HG02981 (cell line): ENCODE data around the gene CBX3.
"Not testable (repeated sequence)": the region's sequence is repeated elsewhere in the genome, so short reads cannot be mapped to it uniquely, and the experiment has no call there.

Source experiments
- ATAC-seq: cut with Tn5 transposase; IDR thresholded peaks from one replicate; pipeline ENCODE4 v1.9.1; 2021; ENCODE audit warnings: mild to moderate bottlenecking, moderate library complexity; ENCODE audit not compliant: unreplicated experiment

CBX3 gene

DNA sequence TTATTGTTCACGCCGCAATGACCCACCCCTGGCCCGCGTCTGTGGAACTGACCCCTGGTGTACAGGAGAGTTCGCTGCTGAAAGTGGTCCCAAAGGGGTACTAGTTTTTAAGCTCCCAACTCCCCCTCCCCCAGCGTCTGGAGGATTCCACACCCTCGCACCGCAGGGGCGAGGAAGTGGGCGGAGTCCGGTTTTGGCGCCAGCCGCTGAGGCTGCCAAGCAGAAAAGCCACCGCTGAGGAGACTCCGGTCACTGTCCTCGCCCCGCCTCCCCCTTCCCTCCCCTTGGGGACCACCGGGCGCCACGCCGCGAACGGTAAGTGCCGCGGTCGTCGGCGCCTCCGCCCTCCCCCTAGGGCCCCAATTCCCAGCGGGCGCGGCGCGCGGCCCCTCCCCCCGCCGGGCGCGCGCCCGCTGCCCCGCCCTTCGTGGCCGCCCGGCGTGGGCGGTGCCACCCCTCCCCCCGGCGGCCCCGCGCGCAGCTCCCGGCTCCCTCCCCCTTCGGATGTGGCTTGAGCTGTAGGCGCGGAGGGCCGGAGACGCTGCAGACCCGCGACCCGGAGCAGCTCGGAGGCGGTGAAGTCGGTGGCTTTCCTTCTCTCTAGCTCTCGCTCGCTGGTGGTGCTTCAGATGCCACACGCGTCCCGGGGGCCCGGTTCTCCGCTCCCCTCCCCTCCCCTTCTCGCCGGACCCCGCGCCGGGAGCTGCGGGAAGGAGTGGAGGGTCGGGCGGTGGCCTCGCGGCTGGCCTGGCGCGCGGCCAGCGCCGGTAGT lies at the start of gene CBX3:
CBX3 (plus strand) TSS at position 499 of the 772 bp plus-strand sequence. CDS start 1,254 bp downstream, outside the sequence.
- peak; percentile 37 for ATAC-seq

DNA sequence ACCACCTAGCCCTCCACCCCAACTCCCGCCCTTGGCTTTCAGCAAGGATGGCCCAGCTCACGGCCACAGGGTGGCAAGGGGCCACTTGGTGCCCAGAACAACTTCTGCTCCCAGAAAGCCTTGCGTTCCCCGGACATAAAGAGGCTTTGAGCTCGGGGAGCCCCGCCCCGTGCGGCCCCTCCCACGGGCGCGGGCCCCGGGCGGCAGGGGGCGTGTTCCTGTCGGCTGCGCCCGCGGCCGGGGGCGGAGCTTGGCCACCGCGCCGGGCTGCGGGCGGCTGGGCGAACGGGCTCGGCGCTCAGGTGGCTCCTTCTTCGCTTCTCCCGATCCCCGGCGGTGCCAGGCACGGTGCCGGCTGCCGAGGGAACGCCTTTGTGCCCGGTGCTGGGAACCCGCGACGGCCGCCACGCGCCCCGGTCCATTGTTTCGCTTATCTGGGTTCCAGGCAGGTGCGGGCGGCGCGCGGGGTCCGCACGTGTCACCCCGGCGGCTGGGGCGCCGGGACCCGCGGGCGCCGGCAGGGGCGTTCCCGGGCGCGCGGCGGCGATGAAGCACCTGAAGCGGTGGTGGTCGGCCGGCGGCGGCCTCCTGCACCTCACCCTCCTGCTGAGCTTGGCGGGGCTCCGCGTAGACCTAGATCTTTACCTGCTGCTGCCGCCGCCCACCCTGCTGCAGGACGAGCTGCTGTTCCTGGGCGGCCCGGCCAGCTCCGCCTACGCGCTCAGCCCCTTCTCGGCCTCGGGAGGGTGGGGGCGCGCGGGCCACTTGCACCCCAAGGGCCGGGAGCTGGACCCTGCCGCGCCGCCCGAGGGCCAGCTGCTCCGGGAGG lies 49.4 kb upstream of the CBX3 start, which contains the start of gene NFE2L3:
NFE2L3 (plus strand) TSS at position 246 of the 829 bp plus-strand sequence; CDS start at position 547, 301 bp downstream.
- ATAC-seq: peak; percentile 70

DNA sequence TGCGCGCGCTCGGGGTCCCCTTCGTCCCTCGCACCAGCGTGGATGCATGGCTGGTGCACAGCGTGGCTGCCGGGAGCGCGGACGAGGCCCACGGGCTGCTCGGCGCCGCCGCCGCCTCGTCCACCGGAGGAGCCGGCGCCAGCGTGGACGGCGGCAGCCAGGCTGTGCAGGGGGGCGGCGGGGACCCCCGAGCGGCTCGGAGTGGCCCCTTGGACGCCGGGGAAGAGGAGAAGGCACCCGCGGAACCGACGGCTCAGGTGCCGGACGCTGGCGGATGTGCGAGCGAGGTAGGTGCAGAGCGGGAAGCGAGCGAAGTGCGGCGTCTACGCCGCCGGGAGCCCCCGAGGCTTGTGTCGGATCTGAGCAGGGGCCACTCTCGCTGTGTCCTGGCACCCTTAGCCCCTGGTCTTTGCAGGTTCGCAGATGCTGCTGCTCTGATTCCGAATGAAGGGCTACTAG lies 48.7 kb upstream of the CBX3 start:
- peak; percentile 17 for ATAC-seq

DNA sequence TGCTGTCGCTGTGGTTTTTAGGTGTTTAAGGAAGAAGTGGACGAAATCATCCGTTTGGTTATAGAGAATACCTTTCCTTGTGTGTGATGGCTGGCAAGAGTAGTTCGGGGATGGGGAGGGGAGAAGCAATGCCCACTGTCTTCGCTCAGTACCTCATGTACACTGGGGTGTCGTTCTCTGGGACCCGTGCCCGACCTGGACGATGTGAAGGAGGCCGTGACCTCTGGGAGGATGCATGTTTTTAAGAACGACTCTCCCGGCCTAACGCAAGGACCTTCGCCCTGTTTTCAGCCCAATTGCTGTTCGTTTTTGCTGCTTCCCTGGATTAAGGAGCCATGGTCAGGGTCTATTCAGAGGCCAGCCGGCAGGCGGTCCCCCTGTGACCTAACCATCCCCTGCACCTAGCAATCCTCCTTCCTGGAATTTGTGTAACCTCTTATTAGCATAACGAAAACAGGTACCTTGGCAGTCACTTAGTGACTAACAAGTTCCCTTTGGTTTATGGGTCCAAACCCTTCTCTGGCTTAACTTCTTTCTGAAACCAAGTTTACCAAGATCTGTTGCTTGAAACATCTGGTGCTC lies 48.2 kb upstream of the CBX3 start:
- no peak for ATAC-seq

- no peak for ATAC-seq
Measured at GRCh38 chr7:26153823-26154783, 47.4 kb upstream of the CBX3 start.

DNA sequence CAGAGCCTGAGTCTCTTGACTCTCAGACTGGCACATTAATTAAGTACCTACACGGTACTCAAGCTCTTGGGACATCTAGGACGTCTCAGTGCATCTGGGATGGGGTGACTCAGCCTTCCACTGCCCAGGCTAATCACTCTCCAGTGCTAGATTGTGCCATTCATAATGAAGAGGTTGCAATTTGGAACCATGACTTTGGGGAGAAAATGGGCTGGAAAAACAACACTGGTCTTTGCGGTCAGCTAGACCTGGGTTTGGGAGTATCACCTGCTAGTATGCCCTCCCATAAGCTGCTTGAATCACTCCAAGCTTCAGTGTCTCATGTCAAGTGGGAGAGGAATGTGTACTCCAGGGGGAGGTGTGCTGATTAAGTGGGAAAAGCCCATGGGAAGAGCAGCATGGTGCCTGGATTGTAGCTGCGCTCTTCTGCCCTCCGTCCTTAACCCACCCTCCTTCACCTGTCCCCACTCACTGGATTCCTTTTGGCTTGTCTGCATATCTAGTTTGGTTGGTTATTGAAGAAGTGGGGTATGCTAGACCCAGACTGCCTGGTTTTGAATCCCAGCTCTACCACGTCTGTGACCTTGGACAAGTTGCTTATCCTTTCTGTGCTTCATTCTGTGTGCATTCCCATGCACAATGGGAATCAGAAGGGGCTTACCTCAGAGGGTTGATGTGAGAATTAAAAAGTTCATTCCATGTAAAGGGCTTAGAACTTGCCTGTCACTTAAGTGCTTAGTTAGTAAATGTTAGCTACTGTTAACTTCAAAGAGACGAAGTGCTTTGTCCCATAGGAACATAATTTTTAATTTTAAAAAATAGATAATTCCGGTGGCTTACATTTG lies 45.8 kb upstream of the CBX3 start:
- no peak for ATAC-seq

DNA sequence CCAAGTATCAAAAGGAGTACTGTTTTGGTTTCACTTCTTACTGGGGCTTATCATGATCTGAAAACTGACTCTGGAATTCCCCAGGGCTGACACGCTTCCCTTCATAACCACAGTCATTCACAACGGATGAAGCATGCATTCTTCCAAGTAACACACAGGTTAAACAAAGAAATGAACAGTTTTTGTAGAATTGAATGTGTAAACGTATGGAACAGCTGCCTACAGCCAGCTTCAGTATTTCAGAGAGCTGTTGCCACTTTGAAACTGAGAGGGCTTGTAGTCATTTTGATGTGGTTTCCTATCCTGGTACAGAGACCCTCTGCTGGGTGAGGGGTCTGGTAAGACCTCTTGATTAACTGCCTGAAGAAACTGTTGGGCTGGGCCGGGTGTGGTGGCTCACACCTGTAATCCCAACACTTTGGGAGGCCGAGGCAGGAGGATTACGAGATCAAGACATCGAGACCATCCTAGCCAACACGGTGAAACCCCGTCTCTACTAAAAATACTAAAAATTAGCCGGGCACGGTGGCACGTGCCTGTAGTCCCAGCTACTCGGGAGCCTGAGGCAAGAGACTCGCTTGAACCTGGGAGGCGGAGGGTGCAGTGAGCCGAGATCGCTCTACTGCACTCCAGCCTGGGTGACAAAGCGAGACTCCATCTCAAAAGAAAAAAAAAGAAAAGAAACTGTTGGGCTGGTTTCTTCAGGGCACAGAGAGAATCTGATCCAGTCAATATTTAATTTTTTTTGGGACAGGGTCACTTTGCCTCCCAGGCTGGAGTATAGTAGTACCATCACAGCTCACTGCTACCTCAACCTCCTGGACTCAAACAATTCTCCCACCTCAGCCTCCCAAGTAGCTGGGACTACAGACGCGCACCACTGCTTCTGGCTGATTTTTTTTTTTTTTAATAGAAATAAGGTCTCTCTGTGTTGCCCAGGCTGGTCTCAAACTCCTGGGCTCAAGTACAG lies 44.8 kb upstream of the CBX3 start:
- ATAC-seq: no peak

DNA sequence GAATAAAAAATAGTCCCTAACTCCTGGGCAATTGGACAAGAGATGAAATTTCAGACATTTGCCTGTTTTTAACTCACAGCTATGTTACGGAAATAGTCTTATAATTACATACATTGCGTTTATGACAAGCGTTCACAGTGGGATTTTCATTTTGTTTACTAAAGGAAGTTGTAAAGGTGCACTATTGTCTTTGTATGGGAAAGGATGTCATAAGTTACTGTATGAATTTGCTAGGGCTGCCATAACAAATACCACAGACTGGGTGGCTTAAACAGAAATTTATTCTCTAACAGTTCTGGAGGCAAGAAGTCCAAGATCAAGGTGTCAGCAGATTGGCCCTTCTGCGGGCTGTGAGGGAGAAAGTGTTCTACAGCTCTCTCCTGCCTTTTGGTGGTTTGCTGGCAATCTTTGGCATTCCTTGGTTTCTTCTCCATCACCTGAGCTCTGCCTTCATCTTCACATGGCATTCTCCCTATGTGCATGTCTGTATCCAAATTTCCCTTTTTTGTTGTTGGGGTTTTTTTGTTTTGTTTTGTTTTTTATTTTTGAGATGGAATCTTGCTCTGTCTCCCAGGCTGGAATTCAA lies 43.9 kb upstream of the CBX3 start:
- ATAC-seq: no peak

- ATAC-seq: no peak
Measured at GRCh38 chr7:26159243-26159642, 42.3 kb upstream of the CBX3 start.

DNA sequence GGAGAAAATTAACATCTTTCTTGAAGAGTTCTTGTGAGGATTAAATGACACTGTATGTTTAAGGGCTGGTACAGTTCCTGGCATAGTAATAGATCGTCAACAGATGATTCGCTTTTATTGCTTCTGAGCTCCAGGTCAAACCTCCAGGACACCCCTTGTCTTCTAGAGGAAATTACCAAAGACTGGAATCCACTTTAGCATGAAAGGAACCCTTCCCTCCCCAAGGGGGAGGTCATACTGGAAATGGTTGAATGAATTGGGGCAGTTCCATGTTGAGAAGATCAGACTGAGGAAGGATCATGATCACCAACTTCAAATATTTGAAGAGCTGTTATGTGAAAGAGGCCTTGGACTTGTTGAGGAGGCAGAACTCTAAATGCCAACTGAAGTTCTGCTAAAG lies 40.6 kb upstream of the CBX3 start:
- no peak for ATAC-seq

GRCh38 chr7:26162431-26162830 lies 39.1 kb upstream of the CBX3 start:
- ATAC-seq: no peak

GRCh38 chr7:26163804-26164203 lies 37.7 kb upstream of the CBX3 start:
- not testable (repeated sequence) for ATAC-seq

DNA sequence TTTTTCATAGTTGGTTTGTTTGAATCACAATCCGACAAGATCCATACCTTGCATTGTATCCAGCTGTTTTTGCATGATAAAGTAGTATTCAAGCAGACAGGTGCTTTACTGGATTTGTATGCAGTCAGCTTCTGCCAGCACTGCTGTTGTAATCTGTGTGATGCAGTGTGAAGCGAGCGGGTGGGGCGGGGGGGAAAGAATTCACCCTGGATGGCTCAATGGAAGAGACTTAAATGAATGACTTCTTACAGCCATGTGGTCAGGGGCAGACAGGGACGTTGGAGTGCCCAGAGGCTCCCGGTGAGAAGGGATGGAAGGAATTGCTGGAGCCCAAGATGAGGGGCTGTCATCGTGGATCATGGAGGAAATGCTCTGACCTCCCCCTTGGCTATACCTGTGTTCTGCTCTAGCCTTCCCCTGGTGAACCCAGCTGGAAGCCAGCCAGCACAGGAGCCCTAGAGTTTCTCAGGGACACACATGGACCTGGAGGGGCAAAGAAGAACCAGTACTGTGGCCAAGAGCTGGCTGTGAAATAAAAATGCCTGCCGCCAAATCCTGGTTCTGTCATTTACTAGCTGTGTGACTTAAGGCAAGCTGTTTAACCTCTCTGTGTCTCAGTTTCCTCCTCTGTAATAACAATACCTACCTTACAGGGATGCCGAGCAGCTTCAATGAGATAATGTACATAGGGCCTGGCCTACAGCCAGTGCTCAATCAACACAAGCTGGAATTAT lies 35.4 kb upstream of the CBX3 start:
- ATAC-seq: no peak

- no peak for ATAC-seq
Measured at GRCh38 chr7:26166684-26167266, 34.8 kb upstream of the CBX3 start.

GRCh38 chr7:26167303-26167934 lies 34.1 kb upstream of the CBX3 start:
- peak; percentile 84 for ATAC-seq

- no peak for ATAC-seq
Measured at GRCh38 chr7:26168458-26169023, 33.0 kb upstream of the CBX3 start.
